T-cell (primary cell): Measurements from ENCODE around the gene EFCAB12. TPM values are rescaled to one million over a fixed set of nuclear protein-coding genes. Genes with fewer than 3 reads are reported as not detected.

Experiments used
- ATAC-seq, 4 experiments: fragments of 200-7000 bp in 3 of 4; fragments of 150-1000 bp in 1 of 4; cut with Tn5 transposase; replicated peaks in 1 of 4; 1 replicate in 3 of 4; 2 replicates in 1 of 4; pipeline ENCODE4 v1.10.0; 2021; ENCODE audit warnings: moderate library complexity in 3 of 4, mild to moderate bottlenecking in 2 of 4, moderate number of reproducible peaks in 1 of 4
- CTCF ChIA-PET, 2 donors: fragments of 300-600 bp; sonication (Branson Sonifier 250); formaldehyde crosslinking; loops; one replicate each; lab custom pipeline; 2022; ENCODE audit warnings: antibody characterized with exemption in 2 of 2; lab: Charles Lee
- POLR2A ChIA-PET, 2 donors: fragments of 300-600 bp; sonication (Branson Sonifier 250); formaldehyde crosslinking; loops; one replicate each; lab custom pipeline; 2022; ENCODE audit warnings: antibody characterized with exemption in 2 of 2; lab: Charles Lee
- DNase-seq, 35 experiments: peaks; one replicate each; pipeline versions ENCODE4 v3.0.0 to v3.0.0-alpha.2; 2013 to 2023
- H3K27ac ChIP-seq: one replicate; pipeline ENCODE4 v1.5.1; 2013; ENCODE audit warnings: low read length
- H3K27me3 ChIP-seq, 2 experiments: replicated peaks in 1 of 2; 1 replicate in 1 of 2; 2 replicates in 1 of 2; pipeline versions ENCODE4 v1.6.1 to v1.7.0; 2013; ENCODE audit warnings: low read length in 1 of 2, mixed read lengths in 1 of 2; ENCODE audit not compliant: control insufficient read depth in 2 of 2, insufficient read depth in 2 of 2; ENCODE audit errors: extremely low read depth in 1 of 2
- H3K36me3 ChIP-seq, 2 donors: 1 replicate in 1 of 2; 2 replicates in 1 of 2; pipeline versions ENCODE4 v1.6.1 to v1.7.0; 2013; ENCODE audit warnings: low read length in 1 of 2; ENCODE audit not compliant: control insufficient read depth in 2 of 2, insufficient read depth in 1 of 2; ENCODE audit errors: extremely low read depth in 1 of 2
- H3K4me1 ChIP-seq, 2 experiments: 1 replicate in 1 of 2; 2 replicates in 1 of 2; pipeline versions ENCODE4 v1.6.1 to v1.7.0; 2013; ENCODE audit warnings: low read length in 2 of 2, mixed read lengths in 1 of 2; ENCODE audit not compliant: insufficient read depth in 2 of 2, control insufficient read depth in 1 of 2; ENCODE audit errors: extremely low read depth in 1 of 2
- H3K4me3 ChIP-seq, 2 donors: 1 replicate in 1 of 2; 2 replicates in 1 of 2; pipeline versions ENCODE4 v1.5.1 to v1.7.0; 2013; ENCODE audit warnings: mild to moderate bottlenecking in 2 of 2, low read length in 1 of 2, moderate library complexity in 1 of 2; ENCODE audit not compliant: control insufficient read depth in 1 of 2; ENCODE audit errors: extremely low read depth in 1 of 2
- H3K9me3 ChIP-seq: 2 replicates; pipeline ENCODE4 v1.7.0; 2013
- H3K27ac Mint-ChIP-seq, 2 donors: one replicate each; pipeline ENCODE4 v1.8.0; 2020 to 2021; ENCODE audit warnings: mild to moderate bottlenecking in 2 of 2, mixed read lengths in 2 of 2
- H3K27me3 Mint-ChIP-seq, 2 donors: one replicate each; pipeline ENCODE4 v1.8.0; 2021 to 2022; ENCODE audit warnings: mixed read lengths in 2 of 2
- H3K36me3 Mint-ChIP-seq: one replicate; pipeline ENCODE4 v1.8.0; 2021; ENCODE audit warnings: mixed read lengths
- H3K4me1 Mint-ChIP-seq, 3 donors: one replicate each; pipeline ENCODE4 v1.8.0; 2020 to 2022; ENCODE audit warnings: mixed read lengths in 3 of 3, mild to moderate bottlenecking in 1 of 3
- H3K4me3 Mint-ChIP-seq, 3 donors: one replicate each; pipeline ENCODE4 v1.8.0; 2020 to 2022; ENCODE audit warnings: mild to moderate bottlenecking in 3 of 3, mixed read lengths in 3 of 3, moderate library complexity in 3 of 3
- H3K9me3 Mint-ChIP-seq, 3 donors: one replicate each; pipeline ENCODE4 v1.8.0; 2020 to 2022; ENCODE audit warnings: mixed read lengths in 3 of 3
- WGBS: methylation state at CpG from one replicate; pipeline ENCODE4 v1.1.5; 2013; ENCODE audit warnings: missing lambda C conversion rate; ENCODE audit not compliant: insufficient coverage; 5-methylcytosine and 5-hydroxymethylcytosine counted together
- total RNA-seq, 35 experiments: library from RNA in 6 of 35; stranded (reverse) in 6 of 35; fragments of 120-200 nt in 1 of 35; gene quantifications; one replicate each; pipeline versions ENCODE4 v1.2.1 to v1.2.4 and lab custom pipeline; 2013 to 2026

Gene EFCAB12
- total RNA-seq, 5 donors from 2014 or later (not counting 1 experiment from before 2014, with no cell fraction given), result 1.2 to 2.7 (median 2.2) TPM

- no peak for ATAC-seq
- H3K27ac ChIP-seq, result peak overlapping the region; percentile 44
- Mint-ChIP-seq H3K4me3 (peak overlapping the region; percentile 73 to 80 (median 77)), H3K9me3 (no peaks in the 10 kb centered on the region), H3K4me1 (peaks cover 23 to 25% (median 25%) of the 10 kb centered on the region in 3 donors), H3K27ac (peak overlapping the region; percentile 73 to 82), H3K27me3 (no peaks in the 10 kb centered on the region), H3K36me3 (peaks cover 27% of the 10 kb centered on the region)
- H3K4me1 ChIP-seq, result peaks cover 3 to 14% of the 10 kb centered on the region in 2 experiments
- ChIA-PET CTCF (interaction anchor here in 1 of 2 donors (2.4 kb wide), 1 partner anchor 11 kb away, joined by 9 read pairs; the partner anchor contains the start of genes IFT122 and MBD4), POLR2A (interaction anchor here in 1 of 2 donors (1.5 kb wide), 1 partner anchor 11 kb away, joined by 7 read pairs; the partner anchor contains the start of genes IFT122 and MBD4)
- H3K36me3 ChIP-seq, result peaks cover 5 to 36% of the 10 kb centered on the region in 2 donors
- no peak for DNase-seq
- H3K27me3 ChIP-seq, result no peaks in the 10 kb centered on the region
- 96% methylated on average over 3 of the region's 3 CpGs for WGBS
- H3K4me3 ChIP-seq, result no peak overlapping the region
- no peaks in the 10 kb centered on the region for H3K9me3 ChIP-seq
Measured at GRCh38 chr3:129429080-129429451, 630 bp upstream of the EFCAB12 start.

GRCh38 chr3:129428007-129428375 lies 445 bp downstream of the EFCAB12 start:
- ATAC-seq, result no peak
- Mint-ChIP-seq H3K4me3 (peak overlapping the region; percentile 73 to 80 (median 77)), H3K27ac (peak overlapping the region; percentile 73 to 82), H3K36me3 (peaks cover 17% of the 10 kb centered on the region), H3K27me3 (no peaks in the 10 kb centered on the region), H3K9me3 (no peaks in the 10 kb centered on the region), H3K4me1 (peaks cover 19 to 26% (median 25%) of the 10 kb centered on the region in 3 donors)
- WGBS, result 32% methylated on average over 7 of the region's 8 CpGs
- CTCF ChIA-PET, result interaction anchor here (0.6 to 2.4 kb wide), 4 partner anchors 10 to 1831 kb away, joined by 3 to 9 read pairs (median 3); partner anchors contain the start of genes IFT122 (in 1 of the 2) and MBD4 (in 1 of the 2)
- Histone ChIP-seq H3K36me3 (peaks cover 5 to 26% of the 10 kb centered on the region in 2 donors), H3K4me1 (peaks cover 3 to 14% of the 10 kb centered on the region in 2 experiments), H3K27me3 (no peaks in the 10 kb centered on the region), H3K4me3 (peak overlapping the region; percentile 52 to 87), H3K9me3 (no peaks in the 10 kb centered on the region), H3K27ac (no peak overlapping the region)
- POLR2A ChIA-PET, result interaction anchor here (0.6 to 0.8 kb wide), 2 partner anchors 12 to 23 kb away, joined by 3 to 9 read pairs; partner anchors contain the start of genes IFT122 (in 1 of the 2) and MBD4 (in 1 of the 2)
- DNase-seq, result peak in 1 of 35 experiments; percentile 11

GRCh38 chr3:129425619-129426018 lies 2.8 kb downstream of the EFCAB12 start:
- WGBS, result 77% methylated on average over 2 of the region's 2 CpGs
- no peak for ATAC-seq
- H3K4me3 ChIP-seq, result no peak overlapping the region
- Mint-ChIP-seq H3K27me3 (no peaks in the 10 kb centered on the region), H3K27ac (no peak overlapping the region), H3K36me3 (peaks cover 7% of the 10 kb centered on the region), H3K4me1 (peaks cover 19 to 26% (median 25%) of the 10 kb centered on the region in 3 donors), H3K9me3 (no peaks in the 10 kb centered on the region), H3K4me3 (no peak overlapping the region)
- no peak for DNase-seq
- peaks cover 0 to 3% of the 10 kb centered on the region in 2 donors for H3K36me3 ChIP-seq
- POLR2A ChIA-PET, result no interaction called here
- H3K4me1 ChIP-seq, result peaks cover 3 to 14% of the 10 kb centered on the region in 2 experiments
- no peaks in the 10 kb centered on the region for H3K27me3 ChIP-seq
- no peaks in the 10 kb centered on the region for H3K9me3 ChIP-seq
- H3K27ac ChIP-seq, result no peak overlapping the region
- CTCF ChIA-PET, result interaction anchor here in 1 of 2 donors (0.6 kb wide), 1 partner anchor 498 kb away, joined by 3 read pairs; no protein-coding TSS in a partner anchor

GRCh38 chr3:129425213-129425612 lies 3.2 kb downstream of the EFCAB12 start:
- DNase-seq, result no peak
- WGBS, result 66% methylated on average over 2 of the region's 3 CpGs

GRCh38 chr3:129424185-129424841 lies 4.1 kb downstream of the EFCAB12 start:
- DNase-seq, result no peak
- Mint-ChIP-seq H3K4me1 (peaks cover 17 to 26% (median 23%) of the 10 kb centered on the region in 3 donors), H3K36me3 (peaks cover 5% of the 10 kb centered on the region), H3K27me3 (no peaks in the 10 kb centered on the region), H3K9me3 (no peaks in the 10 kb centered on the region), H3K4me3 (no peak overlapping the region), H3K27ac (no peak overlapping the region)
- CTCF ChIA-PET, result no interaction called here
- no peak for ATAC-seq
- no peak overlapping the region for H3K27ac ChIP-seq
- H3K9me3 ChIP-seq, result no peaks in the 10 kb centered on the region
- POLR2A ChIA-PET, result no interaction called here
- H3K4me3 ChIP-seq, result no peak overlapping the region
- peaks cover 3 to 14% of the 10 kb centered on the region in 2 experiments for H3K4me1 ChIP-seq
- no peaks in the 10 kb centered on the region for H3K27me3 ChIP-seq
- no peaks in the 10 kb centered on the region for H3K36me3 ChIP-seq
- no CpG with 5 or more reads among the region's 4 CpGs for WGBS

More at GRCh38 chr3:129425213-129425612, 3.2 kb downstream of the EFCAB12 start:
- Histone ChIP-seq H3K9me3 (no peaks in the 10 kb centered on the region), H3K36me3 (peaks cover 0 to 2% of the 10 kb centered on the region in 2 donors), H3K4me3 (no peak overlapping the region), H3K27ac (no peak overlapping the region), H3K27me3 (no peaks in the 10 kb centered on the region), H3K4me1 (peaks cover 3 to 14% of the 10 kb centered on the region in 2 experiments)
- H3K4me3 Mint-ChIP-seq, result no peak overlapping the region
- no peak overlapping the region for H3K27ac Mint-ChIP-seq
- ChIA-PET POLR2A (no interaction called here), CTCF (no interaction called here)
- ATAC-seq, result no peak
- H3K36me3 Mint-ChIP-seq, result peaks cover 5% of the 10 kb centered on the region
- H3K27me3 Mint-ChIP-seq, result no peaks in the 10 kb centered on the region
- H3K9me3 Mint-ChIP-seq, result no peaks in the 10 kb centered on the region
- H3K4me1 Mint-ChIP-seq, result peaks cover 19 to 26% (median 25%) of the 10 kb centered on the region in 3 donors

GRCh38 chr3:129422897-129423296 lies 5.5 kb downstream of the EFCAB12 start:
- Histone ChIP-seq H3K9me3 (no peaks in the 10 kb centered on the region), H3K27ac (no peak overlapping the region), H3K4me1 (peaks cover under 1 to 3% of the 10 kb centered on the region in 2 experiments), H3K27me3 (no peaks in the 10 kb centered on the region), H3K4me3 (no peak overlapping the region), H3K36me3 (no peaks in the 10 kb centered on the region)
- WGBS, result 83% methylated on average over 1 of the region's 1 CpG
- no peak for ATAC-seq
- Mint-ChIP-seq H3K36me3 (peaks cover 5% of the 10 kb centered on the region), H3K9me3 (no peaks in the 10 kb centered on the region), H3K4me1 (peaks cover 3 to 13% (median 10%) of the 10 kb centered on the region in 3 donors), H3K27me3 (no peaks in the 10 kb centered on the region), H3K27ac (no peak overlapping the region), H3K4me3 (no peak overlapping the region)
- DNase-seq, result no peak
- ChIA-PET CTCF (interaction anchor here in 1 of 2 donors (0.7 kb wide), 1 partner anchor 453 kb away, joined by 4 read pairs; no protein-coding TSS in a partner anchor), POLR2A (no interaction called here)
